Measurements from ENCODE around the gene STRN3. TPM values are rescaled to one million over a fixed set of nuclear protein-coding genes. Genes with fewer than 3 reads are reported as not detected.
A peak's percentile ranks its signal among the peaks of the same experiment; 100 is the strongest.

Gene STRN3
- total and polyA plus RNA-seq, 10 of the 15 experiments (the other 5 are each of a cell fraction or from before 2014, with no cell fraction given) = 7.8 to 27.9 (median 14.1) TPM

- H4K20me1 ChIP-seq (ENCODE audit: control insufficient read depth, insufficient read depth) = no peaks in the 10 kb centered on the region
- H3K9me3 ChIP-seq (replicated peaks; ENCODE audit: control insufficient read depth, insufficient read depth, low read length) = no peaks in the 10 kb centered on the region; the same call in 2 of the 3 replicates
- peak; percentile 21 for DNase-seq (ENCODE audit: low read depth, low spot score)
- H3K9ac ChIP-seq (ENCODE audit: control insufficient read depth, insufficient read depth, low read length) = no peak overlapping the region
- peaks cover 27% of the 10 kb centered on the region for H3K79me2 ChIP-seq (ENCODE audit: control insufficient read depth, insufficient read depth, low read length)
- H3K27ac ChIP-seq (ENCODE audit: control insufficient read depth, insufficient read depth) = peak overlapping the region; percentile 35; the same call in 1 of the 2 replicates
- ChIA-PET CTCF (interaction anchor here (0.7 to 2.1 kb wide), 10 partner anchors 9 to 400 kb away, joined by 3 to 9 read pairs (median 3); no protein-coding TSS in a partner anchor), RAD21 (ENCODE audit: unreplicated experiment) (interaction anchor here (1.1 to 2.6 kb wide), 4 partner anchors 21 to 125 kb away, joined by 4 to 11 read pairs (median 5); no protein-coding TSS in a partner anchor), POLR2A (interaction anchor here (0.6 to 1.5 kb wide), 3 partner anchors 13 to 498 kb away, joined by 3 to 4 read pairs (median 3); no protein-coding TSS in a partner anchor), SMC1A (ENCODE audit: uncharacterized antibody, unreplicated experiment) (interaction anchor here (0.6 to 1.6 kb wide), 14 partner anchors 9 to 366 kb away, joined by 3 to 8 read pairs (median 3); no protein-coding TSS in a partner anchor)
- TF ChIP-seq, protein P1, sequence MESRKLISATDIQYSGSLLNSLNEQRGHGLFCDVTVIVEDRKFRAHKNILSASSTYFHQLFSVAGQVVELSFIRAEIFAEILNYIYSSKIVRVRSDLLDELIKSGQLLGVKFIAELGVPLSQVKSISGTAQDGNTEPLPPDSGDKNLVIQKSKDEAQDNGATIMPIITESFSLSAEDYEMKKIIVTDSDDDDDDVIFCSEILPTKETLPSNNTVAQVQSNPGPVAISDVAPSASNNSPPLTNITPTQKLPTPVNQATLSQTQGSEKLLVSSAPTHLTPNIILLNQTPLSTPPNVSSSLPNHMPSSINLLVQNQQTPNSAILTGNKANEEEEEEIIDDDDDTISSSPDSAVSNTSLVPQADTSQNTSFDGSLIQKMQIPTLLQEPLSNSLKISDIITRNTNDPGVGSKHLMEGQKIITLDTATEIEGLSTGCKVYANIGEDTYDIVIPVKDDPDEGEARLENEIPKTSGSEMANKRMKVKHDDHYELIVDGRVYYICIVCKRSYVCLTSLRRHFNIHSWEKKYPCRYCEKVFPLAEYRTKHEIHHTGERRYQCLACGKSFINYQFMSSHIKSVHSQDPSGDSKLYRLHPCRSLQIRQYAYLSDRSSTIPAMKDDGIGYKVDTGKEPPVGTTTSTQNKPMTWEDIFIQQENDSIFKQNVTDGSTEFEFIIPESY (IDR thresholded peaks at IDR 0.05) = no peak
- no peak for TF ChIP-seq RAD51 (IDR thresholded peaks at IDR 0.05)
- no peak for TF ChIP-seq NKRF (conservative IDR thresholded peaks at IDR 0.05)
- no peak for TF ChIP-seq IRF3 (IDR thresholded peaks at IDR 0.05)
- TF ChIP-seq ZNF274 (IDR thresholded peaks at IDR 0.05; ENCODE audit: insufficient read depth, insufficient read length) = no peak
- TF ChIP-seq HDGF (IDR thresholded peaks at IDR 0.05) = no peak
- TF ChIP-seq YBX1 (IDR thresholded peaks at IDR 0.05) = no peak
- WGBS (ENCODE audit: insufficient coverage, insufficient replicate concordance, low lambda C conversion rate, missing lambda C conversion rate) = 62% methylated on average over 5 of the region's 5 CpGs
- FAIRE-seq = peak; percentile 23
- H2AFZ ChIP-seq (ENCODE audit: control insufficient read depth, low read depth, low read length) = no peak overlapping the region
- H3K36me3 ChIP-seq (ENCODE audit: control insufficient read depth in 2 of 2, insufficient read depth in 2 of 2, low read length in 1 of 2) = no peaks in the 10 kb centered on the region; a peak in 1 of 4 replicates
- H3K27me3 ChIP-seq (replicated peaks in 1 of 2; ENCODE audit: control insufficient read depth in 2 of 2, insufficient read depth in 2 of 2, low read length in 1 of 2) = no peaks in the 10 kb centered on the region
- in situ Hi-C loops (cut with MboI) = no loop called here
- peak; percentile 73 for ATAC-seq
- peak overlapping the region; percentile 56; the same call in 1 of the 2 replicates for H3K4me2 ChIP-seq (ENCODE audit: control insufficient read depth, insufficient read depth)
- no peak overlapping the region for H3K4me3 ChIP-seq
- intact Hi-C loops (cut with micrococcal nuclease; ENCODE audit: unreplicated experiment) = no loop called here
- H3K4me1 ChIP-seq (ENCODE audit: control insufficient read depth, insufficient read depth, low read length) = peaks cover 18% of the 10 kb centered on the region
- BruUV-seq (replicated peaks) = no TSS peak
Observed at GRCh38 chr14:30957813-30958370, 68.3 kb downstream of the STRN3 start.
